Ectodermal cell (in vitro differentiated cells): ENCODE results near the gene RELA.

Experiments
- H3K27ac ChIP-seq: 2 replicates; pipeline ENCODE4 v1.7.0; 2013; ENCODE audit warnings: mild to moderate bottlenecking, low read depth, low read length; ENCODE audit not compliant: insufficient read depth, poor library complexity, severe bottlenecking
- H3K27me3 ChIP-seq: 2 replicates; pipeline ENCODE4 v1.7.0; 2013; ENCODE audit warnings: mild to moderate bottlenecking, low read length; ENCODE audit not compliant: insufficient read depth, control insufficient read depth, poor library complexity, severe bottlenecking
- H3K36me3 ChIP-seq: one replicate; pipeline ENCODE4 v1.7.0; 2013; ENCODE audit warnings: low read length; ENCODE audit not compliant: control insufficient read depth, insufficient read depth
- H3K4me1 ChIP-seq: one replicate; pipeline ENCODE4 v1.7.0; 2013; ENCODE audit warnings: low read length; ENCODE audit not compliant: control insufficient read depth, insufficient read depth
- H3K4me3 ChIP-seq: 2 replicates; pipeline ENCODE4 v1.7.0; 2013; ENCODE audit warnings: low read depth, low read length, control low read depth; ENCODE audit not compliant: insufficient read depth
- H3K9me3 ChIP-seq: 2 replicates; pipeline ENCODE4 v1.7.0; 2013; ENCODE audit warnings: mild to moderate bottlenecking, low read length, moderate library complexity; ENCODE audit not compliant: control insufficient read depth
- WGBS, 2 experiments: methylation state at CpG; one replicate each; pipeline ENCODE4 v1.1.7; 2013; ENCODE audit warnings: missing lambda C conversion rate in 2 of 2; 5-methylcytosine and 5-hydroxymethylcytosine counted together

Gene RELA

GRCh38 chr11:65619281-65619928, 43.3 kb downstream of the RELA start:
- no peak overlapping the region for H3K4me3 ChIP-seq
- WGBS, 2 experiments: 95 to 96% methylated on average over 29 of the region's 29 CpGs
- H3K36me3 ChIP-seq: peaks cover 33% of the 10 kb centered on the region

DNA sequence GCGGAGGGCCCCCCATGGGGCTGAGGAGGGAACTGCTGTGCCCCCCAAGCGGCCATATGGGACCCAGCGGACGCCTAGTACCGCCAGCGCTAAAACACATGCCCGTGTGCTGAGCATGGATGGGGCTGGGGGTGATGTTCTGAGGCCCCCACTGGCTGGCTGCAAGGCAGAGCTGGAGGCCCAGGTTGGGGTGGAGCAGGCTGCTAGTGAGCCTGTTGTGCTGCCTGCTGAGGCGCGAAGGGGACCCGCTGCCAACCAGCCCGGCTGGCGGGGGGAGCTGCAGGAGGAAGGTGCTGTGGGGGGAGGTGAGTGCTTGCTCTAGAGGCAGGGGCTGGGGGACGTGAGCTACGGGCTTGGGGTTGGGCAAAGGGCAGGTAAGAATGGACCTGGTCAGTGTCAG, 44.0 kb downstream of the RELA start:
- H3K36me3 ChIP-seq: peaks cover 33% of the 10 kb centered on the region
- 96 to 97% methylated on average over 14 of the region's 14 CpGs for WGBS, 2 experiments

More at GRCh38 chr11:65619281-65619928, 43.3 kb downstream of the RELA start:
- Histone ChIP-seq H3K27ac (no peak overlapping the region), H3K27me3 (no peaks in the 10 kb centered on the region), H3K9me3 (no peaks in the 10 kb centered on the region), H3K4me1 (peaks cover 12% of the 10 kb centered on the region)

DNA sequence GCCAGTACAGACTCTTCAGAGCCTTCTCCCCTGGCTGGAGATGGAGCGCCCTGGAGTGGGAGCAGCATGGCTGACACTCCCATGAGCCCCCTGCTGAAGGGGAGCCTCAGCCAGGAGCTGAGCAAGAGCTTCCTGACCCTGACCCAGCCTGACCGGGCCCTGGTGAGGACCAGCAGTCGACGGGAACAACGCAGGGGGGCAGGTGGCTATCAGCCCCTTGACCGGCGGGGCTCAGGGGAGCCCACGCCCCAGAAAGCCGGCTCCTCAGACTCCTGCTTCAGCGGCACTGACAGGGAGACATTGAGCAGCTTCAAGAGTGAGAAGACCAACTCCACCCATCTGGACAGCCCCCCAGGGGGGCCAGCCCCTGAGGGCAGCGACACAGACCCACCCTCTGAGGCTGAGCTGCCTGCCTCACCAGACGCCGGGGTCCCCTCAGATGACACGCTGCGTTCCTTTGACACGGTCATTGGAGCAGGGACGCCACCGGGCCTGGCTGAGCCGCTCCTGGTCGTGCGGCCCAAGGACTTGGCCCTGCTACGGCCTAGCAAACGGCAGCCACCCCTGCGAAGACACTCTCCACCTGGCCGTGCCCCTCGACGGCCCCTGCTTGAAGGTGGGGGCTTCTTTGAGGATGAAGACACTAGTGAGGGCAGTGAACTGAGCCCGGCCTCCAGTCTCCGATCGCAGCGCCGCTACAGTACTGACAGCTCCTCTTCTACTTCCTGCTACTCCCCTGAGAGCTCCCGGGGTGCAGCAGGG, 44.5 kb downstream of the RELA start:
- no peak overlapping the region for H3K27ac ChIP-seq
- H3K9me3 ChIP-seq: no peaks in the 10 kb centered on the region
- 96% methylated on average over 33 of the region's 33 CpGs for WGBS, 2 experiments
- H3K27me3 ChIP-seq: no peaks in the 10 kb centered on the region
- H3K4me3 ChIP-seq: no peak overlapping the region
- H3K4me1 ChIP-seq: peaks cover 15% of the 10 kb centered on the region
- peaks cover 32% of the 10 kb centered on the region for H3K36me3 ChIP-seq

More for the DNA sequence above, 44.0 kb downstream of the RELA start:
- Histone ChIP-seq H3K27ac (no peak overlapping the region), H3K27me3 (no peaks in the 10 kb centered on the region), H3K9me3 (no peaks in the 10 kb centered on the region), H3K4me1 (peaks cover 12% of the 10 kb centered on the region), H3K4me3 (no peak overlapping the region)

GRCh38 chr11:65617136-65617850, 45.4 kb downstream of the RELA start:
- H3K4me1 ChIP-seq: peaks cover 22% of the 10 kb centered on the region
- H3K9me3 ChIP-seq: no peaks in the 10 kb centered on the region
- H3K27me3 ChIP-seq: no peaks in the 10 kb centered on the region
- peaks cover 29% of the 10 kb centered on the region for H3K36me3 ChIP-seq
- H3K4me3 ChIP-seq: no peak overlapping the region
- WGBS, 2 experiments: 96% methylated on average over 17 of the region's 17 CpGs
- no peak overlapping the region for H3K27ac ChIP-seq

- Histone ChIP-seq H3K36me3 (peaks cover 29% of the 10 kb centered on the region), H3K27me3 (no peaks in the 10 kb centered on the region), H3K4me3 (peak overlapping the region; percentile 94), H3K4me1 (peaks cover 28% of the 10 kb centered on the region), H3K27ac (no peak overlapping the region), H3K9me3 (no peaks in the 10 kb centered on the region)
- 86 to 87% methylated on average over 9 to 10 of the region's 10 CpGs for WGBS, 2 experiments
Observed at GRCh38 chr11:65616575-65617001, 46.1 kb downstream of the RELA start.

GRCh38 chr11:65615950-65616574, 46.7 kb downstream of the RELA start:
- peaks cover 29% of the 10 kb centered on the region for H3K36me3 ChIP-seq
- WGBS, 2 experiments: 3 to 5% methylated on average over 50 of the region's 50 CpGs

DNA sequence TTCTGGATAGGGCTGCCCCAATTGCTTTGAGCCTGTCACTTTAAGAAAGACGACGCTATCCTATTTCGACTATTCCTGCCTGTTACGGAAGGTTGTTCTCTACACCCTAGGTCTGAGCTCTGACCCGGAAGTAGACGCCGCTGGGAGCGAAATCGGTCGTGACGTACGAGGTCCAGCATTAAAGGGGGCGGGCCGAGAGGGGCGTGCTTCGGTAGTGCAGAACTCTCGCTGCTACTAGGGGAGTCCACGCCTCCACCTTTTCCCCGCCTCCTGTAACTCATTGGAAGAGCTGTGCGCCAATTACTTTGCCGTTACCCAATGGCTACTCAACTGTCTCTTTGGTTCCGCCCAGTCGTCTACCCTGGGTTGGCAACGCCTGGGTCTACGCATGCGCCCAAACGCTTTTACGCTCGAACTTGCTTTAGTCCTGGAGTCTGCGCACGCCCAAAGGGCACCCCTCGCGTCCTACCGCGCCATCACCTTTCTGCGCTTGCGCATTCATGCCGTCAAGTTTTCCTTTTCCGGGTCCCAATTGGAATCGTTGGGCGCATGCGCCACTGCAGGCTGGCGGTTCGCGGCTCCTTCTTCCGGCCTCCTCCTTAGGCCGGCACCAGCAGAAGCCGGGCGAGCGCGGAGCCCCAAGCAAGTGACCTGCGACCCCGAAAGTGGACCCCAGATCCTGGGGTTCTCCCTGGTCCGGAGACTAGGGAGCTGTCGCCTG, 47.3 kb downstream of the RELA start, which contains the start of gene PCNX3:
Gene PCNX3 (plus strand): TSS at position 548 of the 721 bp plus-strand sequence. CDS start 536 bp downstream, outside the sequence.
- peak within 1 kb of the TSS; percentile 52 for H3K27ac ChIP-seq
- peak within 1 kb of the TSS; percentile 94 for H3K4me3 ChIP-seq
- no peaks in the 10 kb centered on the region for H3K9me3 ChIP-seq
- H3K27me3 ChIP-seq: no peaks in the 10 kb centered on the region
- 0% methylated on average over 55 of the region's 55 CpGs for WGBS, 2 experiments
- H3K4me1 ChIP-seq: peaks cover 31% of the 10 kb centered on the region
- peaks cover 23% of the 10 kb centered on the region for H3K36me3 ChIP-seq

More at GRCh38 chr11:65615950-65616574, 46.7 kb downstream of the RELA start:
- H3K27ac ChIP-seq: peak overlapping the region; percentile 26
- H3K9me3 ChIP-seq: no peaks in the 10 kb centered on the region
- peaks cover 31% of the 10 kb centered on the region for H3K4me1 ChIP-seq
- peak overlapping the region; percentile 94 for H3K4me3 ChIP-seq
- H3K27me3 ChIP-seq: no peaks in the 10 kb centered on the region

DNA sequence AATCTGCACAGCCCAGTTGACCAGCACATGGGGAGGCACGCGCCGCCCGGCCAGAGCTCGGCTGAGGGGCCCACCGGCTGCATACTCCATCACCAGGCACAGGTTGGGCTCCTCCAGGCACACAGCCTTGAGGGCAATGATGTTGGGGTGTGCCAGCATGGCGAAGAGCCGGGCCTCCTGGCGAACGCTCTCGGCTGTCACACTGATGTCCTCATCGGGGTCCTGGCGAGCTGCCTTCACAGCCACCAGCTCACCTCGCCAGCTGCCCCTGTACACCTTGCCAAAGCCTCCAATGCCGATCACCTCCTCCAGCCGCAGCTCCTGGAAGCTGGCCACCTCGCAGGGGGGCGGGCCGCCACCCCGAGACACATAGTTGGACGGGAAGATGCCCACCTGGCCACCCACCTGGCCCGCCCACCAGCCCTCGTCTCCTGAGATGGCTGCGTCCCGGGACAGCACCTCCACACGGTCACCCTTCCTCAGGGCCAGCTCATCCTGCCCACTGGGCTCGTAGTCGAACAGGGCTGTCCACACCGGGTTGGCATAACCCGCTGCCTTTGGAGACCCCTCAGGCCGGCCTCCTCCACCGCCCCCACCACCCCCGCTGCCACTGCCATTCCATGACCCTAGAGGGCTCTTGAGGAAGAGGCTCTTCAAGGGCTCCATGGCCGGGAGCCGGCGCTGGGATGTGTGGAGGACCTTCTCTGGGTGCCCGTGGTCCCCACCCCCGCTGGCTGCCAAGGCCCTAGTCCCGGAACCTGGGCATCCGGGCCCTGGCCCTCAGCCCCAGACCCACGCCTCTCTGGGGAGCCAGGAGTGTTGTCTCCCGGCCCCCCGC, 49.4 kb downstream of the RELA start:
- 61 to 62% methylated on average over 43 of the region's 43 CpGs for WGBS, 2 experiments
- H3K4me3 ChIP-seq: peak overlapping the region; percentile 94
- H3K27ac ChIP-seq: no peak overlapping the region
- peaks cover 12% of the 10 kb centered on the region for H3K36me3 ChIP-seq
- H3K27me3 ChIP-seq: no peaks in the 10 kb centered on the region
- no peaks in the 10 kb centered on the region for H3K9me3 ChIP-seq
- H3K4me1 ChIP-seq: peaks cover 31% of the 10 kb centered on the region

DNA sequence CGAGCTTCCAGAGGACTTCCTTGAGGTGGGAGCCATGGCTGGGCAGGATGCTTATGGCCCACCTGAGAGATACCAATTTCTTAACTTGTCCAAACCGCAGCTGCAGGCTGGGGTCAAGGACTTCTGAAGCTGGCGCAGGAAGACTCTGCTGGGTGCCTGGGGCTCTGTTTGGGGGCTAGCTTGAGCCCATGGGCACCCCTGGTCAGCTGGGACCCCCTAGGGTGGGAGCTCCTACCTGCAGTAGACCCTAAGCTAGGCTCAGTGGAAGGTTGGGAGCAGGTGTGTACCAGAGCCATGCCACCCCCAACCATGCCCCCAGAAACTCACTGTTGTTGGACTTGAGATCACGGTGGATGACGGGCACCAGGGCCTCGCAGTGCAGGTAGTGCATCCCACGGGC, 50.0 kb downstream of the RELA start:
- peak overlapping the region; percentile 94 for H3K4me3 ChIP-seq
- H3K36me3 ChIP-seq: peaks cover 7% of the 10 kb centered on the region
- no peak overlapping the region for H3K27ac ChIP-seq
- 95% methylated on average over 7 of the region's 7 CpGs for WGBS, 2 experiments
- H3K4me1 ChIP-seq: peaks cover 31% of the 10 kb centered on the region
- H3K9me3 ChIP-seq: no peaks in the 10 kb centered on the region
- no peaks in the 10 kb centered on the region for H3K27me3 ChIP-seq
